ENCODE measurements around the gene ERO1A. TPM values are rescaled to one million over a fixed set of nuclear protein-coding genes. Genes with fewer than 3 reads are reported as not detected.

Gene ERO1A
- polyA plus RNA-seq, 1 donor from 2014 or later = 45.7 TPM

- H3F3A ChIP-seq (ENCODE audit: insufficient read depth, low read length, poor library complexity, severe bottlenecking) = no peaks in the 10 kb centered on the region
- H3K27me3 ChIP-seq (ENCODE audit: insufficient read depth, low read depth, low read length) = no peaks in the 10 kb centered on the region
- no peaks in the 10 kb centered on the region for H3K36me3 ChIP-seq (ENCODE audit: insufficient read depth, low read length)
- peaks cover 37% of the 10 kb centered on the region for H3K79me2 ChIP-seq (replicated peaks; ENCODE audit: insufficient read depth, low read length)
- TF ChIP-seq, protein P1, sequence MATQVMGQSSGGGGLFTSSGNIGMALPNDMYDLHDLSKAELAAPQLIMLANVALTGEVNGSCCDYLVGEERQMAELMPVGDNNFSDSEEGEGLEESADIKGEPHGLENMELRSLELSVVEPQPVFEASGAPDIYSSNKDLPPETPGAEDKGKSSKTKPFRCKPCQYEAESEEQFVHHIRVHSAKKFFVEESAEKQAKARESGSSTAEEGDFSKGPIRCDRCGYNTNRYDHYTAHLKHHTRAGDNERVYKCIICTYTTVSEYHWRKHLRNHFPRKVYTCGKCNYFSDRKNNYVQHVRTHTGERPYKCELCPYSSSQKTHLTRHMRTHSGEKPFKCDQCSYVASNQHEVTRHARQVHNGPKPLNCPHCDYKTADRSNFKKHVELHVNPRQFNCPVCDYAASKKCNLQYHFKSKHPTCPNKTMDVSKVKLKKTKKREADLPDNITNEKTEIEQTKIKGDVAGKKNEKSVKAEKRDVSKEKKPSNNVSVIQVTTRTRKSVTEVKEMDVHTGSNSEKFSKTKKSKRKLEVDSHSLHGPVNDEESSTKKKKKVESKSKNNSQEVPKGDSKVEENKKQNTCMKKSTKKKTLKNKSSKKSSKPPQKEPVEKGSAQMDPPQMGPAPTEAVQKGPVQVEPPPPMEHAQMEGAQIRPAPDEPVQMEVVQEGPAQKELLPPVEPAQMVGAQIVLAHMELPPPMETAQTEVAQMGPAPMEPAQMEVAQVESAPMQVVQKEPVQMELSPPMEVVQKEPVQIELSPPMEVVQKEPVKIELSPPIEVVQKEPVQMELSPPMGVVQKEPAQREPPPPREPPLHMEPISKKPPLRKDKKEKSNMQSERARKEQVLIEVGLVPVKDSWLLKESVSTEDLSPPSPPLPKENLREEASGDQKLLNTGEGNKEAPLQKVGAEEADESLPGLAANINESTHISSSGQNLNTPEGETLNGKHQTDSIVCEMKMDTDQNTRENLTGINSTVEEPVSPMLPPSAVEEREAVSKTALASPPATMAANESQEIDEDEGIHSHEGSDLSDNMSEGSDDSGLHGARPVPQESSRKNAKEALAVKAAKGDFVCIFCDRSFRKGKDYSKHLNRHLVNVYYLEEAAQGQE (IDR thresholded peaks at IDR 0.05; ENCODE audit: borderline replicate concordance) = no peak
- TF ChIP-seq EP300 (conservative IDR thresholded peaks at IDR 0.05; ENCODE audit: poor library complexity, severe bottlenecking) = no peak
- no peak for TF ChIP-seq SMC3 (conservative IDR thresholded peaks at IDR 0.05; ENCODE audit: poor library complexity)
- no peak for TF ChIP-seq EZH2 (IDR thresholded peaks at IDR 0.05; ENCODE audit: borderline replicate concordance, insufficient read depth, low read length, poor library complexity, severe bottlenecking)
- no peak for TF ChIP-seq MXI1 (conservative IDR thresholded peaks at IDR 0.05; ENCODE audit: poor library complexity, severe bottlenecking)
- no peaks in the 10 kb centered on the region for H3K9me3 ChIP-seq (ENCODE audit: low read length)
- H3K4me3 ChIP-seq (ENCODE audit: low read length) = no peak overlapping the region
- H3K9ac ChIP-seq (ENCODE audit: low read length) = no peak overlapping the region
- H3K27ac ChIP-seq (ENCODE audit: low read length) = no peak overlapping the region
- H3K4me2 ChIP-seq (ENCODE audit: low read length) = no peak overlapping the region
- no peaks in the 10 kb centered on the region for H3K9me2 ChIP-seq (ENCODE audit: insufficient read depth, low read length)
- H2AFZ ChIP-seq (ENCODE audit: low read depth, low read length) = no peak overlapping the region
- H4K20me1 ChIP-seq (ENCODE audit: insufficient read depth) = no peaks in the 10 kb centered on the region
These were observed 43.1 kb upstream of the ERO1A start for GRCh38 chr14:52738409-52738808.

DNA sequence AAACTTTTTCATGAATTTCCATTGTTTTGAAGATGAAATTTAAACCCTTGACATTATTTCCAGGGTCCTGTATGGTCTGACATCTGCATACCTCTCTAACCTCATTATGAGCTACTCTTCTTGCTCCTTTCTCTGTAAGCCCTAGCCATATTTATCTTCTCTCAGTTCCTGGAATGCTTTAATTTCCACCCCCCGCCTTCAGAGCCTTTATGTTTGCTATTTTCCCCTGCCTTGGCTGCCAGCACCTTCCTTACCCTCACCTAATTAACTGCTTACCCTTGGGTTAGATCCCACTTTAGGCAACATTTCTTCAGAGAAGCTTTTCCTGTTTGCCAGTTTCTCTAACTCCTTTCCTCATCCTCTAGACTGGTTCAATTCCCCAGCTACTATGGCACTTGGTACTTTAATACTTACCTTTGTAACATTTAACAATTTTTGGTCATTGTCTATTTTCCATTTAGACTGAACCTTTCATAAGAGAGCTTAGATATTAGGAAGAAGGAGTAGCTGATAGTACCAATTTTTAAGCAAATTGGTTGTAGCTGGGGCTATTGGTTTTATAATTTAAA, 40.6 kb upstream of the ERO1A start:
- H3F3A ChIP-seq (ENCODE audit: insufficient read depth, low read length, poor library complexity, severe bottlenecking) = no peaks in the 10 kb centered on the region
- H3K4me3 ChIP-seq (ENCODE audit: low read length) = no peak overlapping the region
- H3K27ac ChIP-seq (ENCODE audit: low read length) = no peak overlapping the region
- no peak overlapping the region for H2AFZ ChIP-seq (ENCODE audit: low read depth, low read length)
- no peak overlapping the region for H3K9ac ChIP-seq (ENCODE audit: low read length)
- no peaks in the 10 kb centered on the region for H3K27me3 ChIP-seq (ENCODE audit: insufficient read depth, low read depth, low read length)
- H3K4me2 ChIP-seq (ENCODE audit: low read length) = no peak overlapping the region
- no peak for TF ChIP-seq EZH2 (IDR thresholded peaks at IDR 0.05; ENCODE audit: borderline replicate concordance, insufficient read depth, low read length, poor library complexity, severe bottlenecking)
- TF ChIP-seq MXI1 (conservative IDR thresholded peaks at IDR 0.05; ENCODE audit: poor library complexity, severe bottlenecking) = no peak
- TF ChIP-seq, protein P1 (IDR thresholded peaks at IDR 0.05; ENCODE audit: borderline replicate concordance) = no peak
- TF ChIP-seq CTCF (IDR thresholded peaks at IDR 0.05; ENCODE audit: poor library complexity, severe bottlenecking) = no peak
- no peak for TF ChIP-seq TAF1 (IDR thresholded peaks at IDR 0.05; ENCODE audit: low read depth)
- TF ChIP-seq RAD21 (conservative IDR thresholded peaks at IDR 0.05) = no peak
- no peak for TF ChIP-seq EP300 (conservative IDR thresholded peaks at IDR 0.05; ENCODE audit: poor library complexity, severe bottlenecking)
- no peak for TF ChIP-seq SMC3 (conservative IDR thresholded peaks at IDR 0.05; ENCODE audit: poor library complexity)
- no peak for TF ChIP-seq POLR2AphosphoS5 (IDR thresholded peaks at IDR 0.05)
- no peaks in the 10 kb centered on the region for H3K36me3 ChIP-seq (ENCODE audit: insufficient read depth, low read length)
- H3K79me2 ChIP-seq (replicated peaks; ENCODE audit: insufficient read depth, low read length) = peaks cover 35% of the 10 kb centered on the region
- H3K9me2 ChIP-seq (ENCODE audit: insufficient read depth, low read length) = no peaks in the 10 kb centered on the region
- no peaks in the 10 kb centered on the region for H3K9me3 ChIP-seq (ENCODE audit: low read length)
- no peaks in the 10 kb centered on the region for H4K20me1 ChIP-seq (ENCODE audit: insufficient read depth)

All from neural cell (in vitro differentiated cells).